Subcutaneous adipose tissue (tissue), 4 donors: Measurements from ENCODE around the gene DHPS. TPM values are rescaled to one million over a fixed set of nuclear protein-coding genes. Genes with fewer than 3 reads are reported as not detected.

Source experiments
- CTCF ChIP-seq: fragments of 450-650 bp; IDR thresholded peaks from one replicate; pipeline ENCODE4 v1.5.1; 2016; ENCODE audit warnings: low read depth, mild to moderate bottlenecking, control low read depth, antibody characterized with exemption, moderate library complexity
- total RNA-seq, 4 donors: library from RNA; depleted of rRNA; stranded (reverse); fragments of >200 nt; gene quantifications; one replicate each; pipeline ENCODE4 v1.1.0, GENCODE V29; 2016

DHPS gene
- total RNA-seq, 4 donors from 2014 or later: 49.9 to 85.7 (median 75.7) TPM

GRCh38 chr19:12666265-12667048 is 15.2 kb downstream of the DHPS start, which contains the start of the genes MAN2B1 and WDR83:
Gene MAN2B1, minus strand, starts transcription at chr19:12666742. Its CDS starts 41 bp downstream, at chr19:12666701.
Gene WDR83, plus strand, starts transcription at chr19:12666807. Its CDS starts 2,984 bp downstream, at chr19:12669791.
- no peak for TF ChIP-seq CTCF

- TF ChIP-seq CTCF: no peak
These were observed 15.9 kb downstream of the DHPS start for GRCh38 chr19:12665671-12666264.

GRCh38 chr19:12665281-12665573 is 16.5 kb downstream of the DHPS start:
- no peak for TF ChIP-seq CTCF

- no peak for TF ChIP-seq CTCF
These were observed 17.0 kb downstream of the DHPS start for GRCh38 chr19:12664406-12665280.

GRCh38 chr19:12660980-12661379 is 20.7 kb downstream of the DHPS start:
- TF ChIP-seq CTCF: no peak

- no peak for TF ChIP-seq CTCF
These were observed 23.7 kb downstream of the DHPS start for GRCh38 chr19:12657966-12658365.
